Loucy (cell line): ENCODE data around the gene AKR1A1.
"Not testable (repeated sequence)": the region's sequence is repeated elsewhere in the genome, so short reads cannot be mapped to it uniquely, and the experiment has no call there.

ENCODE experiments used
- H2AFZ ChIP-seq: fragments of 200-600 bp; sonication (generic); 2 replicates; pipeline ENCODE4 v1.6.0; 2016; ENCODE audit warnings: antibody characterized with exemption, mild to moderate bottlenecking, low read length, moderate library complexity
- H3F3A ChIP-seq: fragments of 200-600 bp; 2 replicates; pipeline ENCODE4 v1.6.0; 2016; ENCODE audit warnings: antibody characterized with exemption, low read depth, mild to moderate bottlenecking
- H3K27me3 ChIP-seq: fragments of 200-600 bp; sonication (generic); 2 replicates; pipeline ENCODE4 v1.6.1; 2014; ENCODE audit warnings: low read length, mild to moderate bottlenecking; ENCODE audit not compliant: insufficient read depth, poor library complexity, severe bottlenecking
- H3K36me3 ChIP-seq: fragments of 200-600 bp; sonication (generic); 2 replicates; pipeline ENCODE4 v1.6.1; 2016; ENCODE audit warnings: low read length; ENCODE audit not compliant: insufficient read depth
- H3K4me1 ChIP-seq: fragments of 200-600 bp; sonication (generic); 2 replicates; pipeline ENCODE4 v1.5.1; 2014; ENCODE audit warnings: low read length, mild to moderate bottlenecking; ENCODE audit not compliant: insufficient read depth, poor library complexity, severe bottlenecking
- H3K4me2 ChIP-seq: fragments of 200-600 bp; sonication (generic); 2 replicates; pipeline ENCODE4 v1.6.0; 2014; ENCODE audit warnings: antibody characterized with exemption, low read length, low read depth, mild to moderate bottlenecking; ENCODE audit not compliant: poor library complexity, severe bottlenecking
- H3K4me3 ChIP-seq: fragments of 200-600 bp; sonication (generic); 2 replicates; pipeline ENCODE4 v1.5.1; 2014; ENCODE audit warnings: low read length, mild to moderate bottlenecking, mixed read lengths; ENCODE audit not compliant: poor library complexity, severe bottlenecking
- H3K79me2 ChIP-seq: fragments of 200-600 bp; sonication (generic); 2 replicates; pipeline ENCODE4 v1.6.1; 2014; ENCODE audit warnings: low read length; ENCODE audit not compliant: insufficient read depth
- H3K9ac ChIP-seq: fragments of 200-600 bp; sonication (generic); 2 replicates; pipeline ENCODE4 v1.6.0; 2014; ENCODE audit warnings: mild to moderate bottlenecking, low read depth, low read length, moderate library complexity; ENCODE audit not compliant: poor library complexity, severe bottlenecking
- H3K9me2 ChIP-seq: fragments of 200-600 bp; sonication (generic); replicated peaks from 2 replicates; pipeline ENCODE4 v1.6.1; 2016; ENCODE audit warnings: low read depth, low read length, mixed read lengths
- H3K9me3 ChIP-seq: fragments of 200-600 bp; sonication (generic); 2 replicates; pipeline ENCODE4 v1.6.1; 2014; ENCODE audit warnings: mild to moderate bottlenecking, antibody characterized with exemption, low read length, low read depth; ENCODE audit not compliant: insufficient read depth
- H4K20me1 ChIP-seq: fragments of 200-600 bp; sonication (generic); 2 replicates; pipeline ENCODE4 v1.6.0; 2014; ENCODE audit warnings: antibody characterized with exemption, low read length, mild to moderate bottlenecking; ENCODE audit not compliant: insufficient read depth, poor library complexity, severe bottlenecking
- CTCF ChIP-seq: fragments of 200-600 bp; sonication (generic); conservative IDR thresholded peaks from 2 replicates; pipeline ENCODE4 v1.5.1; 2014; ENCODE audit warnings: mild to moderate bottlenecking, antibody characterized with exemption, low read length
- EZH2phosphoT487 ChIP-seq: fragments of 200-600 bp; IDR thresholded peaks from 2 replicates; pipeline ENCODE4 v1.6.1; 2018; ENCODE audit warnings: antibody characterized with exemption, mild to moderate bottlenecking, moderate library complexity, borderline replicate concordance

AKR1A1 gene

GRCh38 chr1:45522324-45523104 is 28.1 kb upstream of the AKR1A1 start:
- Histone ChIP-seq H3K79me2 (peaks cover 41% of the 10 kb centered on the region), H3K9me3 (no peaks in the 10 kb centered on the region), H3K27me3 (no peaks in the 10 kb centered on the region), H3F3A (no peaks in the 10 kb centered on the region), H2AFZ (peak overlapping the region; percentile 80), H3K9me2 (no peaks in the 10 kb centered on the region), H3K4me3 (peak overlapping the region; percentile 98), H3K4me2 (peak overlapping the region; percentile 91), H3K36me3 (no peaks in the 10 kb centered on the region), H3K4me1 (peaks cover 49% of the 10 kb centered on the region), H3K9ac (peak overlapping the region; percentile 97), H4K20me1 (peaks cover 18% of the 10 kb centered on the region)
- no peak for TF ChIP-seq EZH2phosphoT487
- no peak for TF ChIP-seq CTCF

- not testable (repeated sequence) for H3F3A ChIP-seq, H3K27me3 ChIP-seq, H3K36me3 ChIP-seq, H3K9me3 ChIP-seq, H3K4me3 ChIP-seq, H2AFZ ChIP-seq, H3K9me2 ChIP-seq
- Histone ChIP-seq H3K4me2 (peak overlapping the region; percentile 35), H4K20me1 (peaks cover 11% of the 10 kb centered on the region), H3K4me1 (peaks cover 42% of the 10 kb centered on the region), H3K79me2 (peaks cover 31% of the 10 kb centered on the region), H3K9ac (peak overlapping the region; percentile 97)
Measured at GRCh38 chr1:45523516-45523915, 27.1 kb upstream of the AKR1A1 start.

- H3K4me2 ChIP-seq, H3K27me3 ChIP-seq, H3K36me3 ChIP-seq, H3K9me3 ChIP-seq, H3K9ac ChIP-seq, H3F3A ChIP-seq, H3K4me3 ChIP-seq, H3K9me2 ChIP-seq, H4K20me1 ChIP-seq, H2AFZ ChIP-seq: not testable (repeated sequence)
- Histone ChIP-seq H3K4me1 (peaks cover 37% of the 10 kb centered on the region), H3K79me2 (peaks cover 27% of the 10 kb centered on the region)
Measured at GRCh38 chr1:45523975-45524374, 26.7 kb upstream of the AKR1A1 start.

- H3F3A ChIP-seq: no peaks in the 10 kb centered on the region
- H3K36me3 ChIP-seq: no peaks in the 10 kb centered on the region
- H4K20me1 ChIP-seq: no peaks in the 10 kb centered on the region
- no peaks in the 10 kb centered on the region for H3K9me2 ChIP-seq
- no peak overlapping the region for H3K4me2 ChIP-seq
- H3K79me2 ChIP-seq: peaks cover 5% of the 10 kb centered on the region
- H3K4me1 ChIP-seq: peaks cover 26% of the 10 kb centered on the region
- 0 out of 2 replicates have a peak overlapping the region, but pooled peaks have one; percentile 29 for H2AFZ ChIP-seq
- TF ChIP-seq CTCF: no peak
- no peak for TF ChIP-seq EZH2phosphoT487
- no peak overlapping the region for H3K4me3 ChIP-seq
- no peak overlapping the region for H3K9ac ChIP-seq
- no peaks in the 10 kb centered on the region for H3K9me3 ChIP-seq
- H3K27me3 ChIP-seq: no peaks in the 10 kb centered on the region
Measured at GRCh38 chr1:45526135-45526644, 24.4 kb upstream of the AKR1A1 start.
